GM12878 (cell line): ENCODE measurements around the gene ITM2C. TPM values are rescaled to one million over a fixed set of nuclear protein-coding genes. Genes with fewer than 3 reads are reported as not detected.

Source experiments
- CBFB ChIP-seq: IDR thresholded peaks from 2 replicates; pipeline ENCODE4 v1.6.1; 2016; ENCODE audit warnings: antibody characterized with exemption, low read depth
- CHD2 ChIP-seq: IDR thresholded peaks from 2 replicates; pipeline ENCODE4 v1.6.1; 2011; ENCODE audit warnings: low read depth, low read length, improper control_type of control experiment, borderline replicate concordance
- ETV6 ChIP-seq, 2 experiments: fragments of 450-650 bp in 1 of 2; IDR thresholded peaks in 1 of 2; conservative IDR thresholded peaks in 1 of 2; 2 replicates each; pipeline ENCODE4 v1.6.1; 2014; ENCODE audit warnings: antibody characterized with exemption in 1 of 2, borderline replicate concordance in 1 of 2, low read depth in 1 of 2, mild to moderate bottlenecking in 1 of 2, moderate library complexity in 1 of 2
- GABPA ChIP-seq: IDR thresholded peaks from 2 replicates; pipeline ENCODE4 v1.6.1; 2014; ENCODE audit warnings: antibody characterized with exemption, low read depth, mild to moderate bottlenecking, inconsistent platforms
- IRF4 ChIP-seq: IDR thresholded peaks from 2 replicates; pipeline ENCODE4 v1.6.1; 2011; ENCODE audit warnings: low read depth, low read length
- JUND ChIP-seq: IDR thresholded peaks from 2 replicates; pipeline ENCODE4 v1.6.1; 2012; ENCODE audit warnings: low read depth, mild to moderate bottlenecking, low read length, improper control_type of control experiment, moderate library complexity
- LARP7 ChIP-seq: fragments of 450-650 bp; IDR thresholded peaks from 2 replicates; pipeline ENCODE4 v1.6.1; 2017; ENCODE audit warnings: mild to moderate bottlenecking
- MEF2B ChIP-seq: fragments of 450-650 bp; IDR thresholded peaks from 2 replicates; pipeline ENCODE4 v1.6.1; 2018; ENCODE audit warnings: mild to moderate bottlenecking, moderate library complexity; ENCODE audit not compliant: partially characterized antibody, poor library complexity, severe bottlenecking
- NBN ChIP-seq: fragments of 450-650 bp; IDR thresholded peaks from 2 replicates; pipeline ENCODE4 v1.6.1; 2016
- NR2F1 ChIP-seq: fragments of 450-650 bp; conservative IDR thresholded peaks from 2 replicates; pipeline ENCODE4 v1.6.1; 2017; ENCODE audit warnings: mild to moderate bottlenecking
- PAX8 ChIP-seq: fragments of 450-650 bp; IDR thresholded peaks from 2 replicates; pipeline ENCODE4 v1.6.1; 2017; ENCODE audit warnings: mild to moderate bottlenecking, moderate library complexity
- POLR2A ChIP-seq: IDR thresholded peaks from 2 replicates; pipeline ENCODE4 v1.6.1; 2011; ENCODE audit warnings: low read depth, mild to moderate bottlenecking, low read length
- POLR2AphosphoS5 ChIP-seq: IDR thresholded peaks from 2 replicates; pipeline ENCODE4 v1.6.1; 2011; ENCODE audit warnings: mild to moderate bottlenecking, low read length, inconsistent platforms
- SIX5 ChIP-seq: IDR thresholded peaks from 2 replicates; pipeline ENCODE4 v1.6.1; 2011; ENCODE audit warnings: mild to moderate bottlenecking, low read depth, low read length, moderate library complexity; ENCODE audit not compliant: severe bottlenecking
- SREBF1 ChIP-seq: IDR thresholded peaks from 2 replicates; pipeline ENCODE4 v1.6.1; 2012; ENCODE audit warnings: mild to moderate bottlenecking, low read length
- ZNF384 ChIP-seq: IDR thresholded peaks from 2 replicates; pipeline ENCODE4 v1.6.1; 2012; ENCODE audit warnings: low read depth, mild to moderate bottlenecking, low read length, improper control_type of control experiment, borderline replicate concordance
- ZNF622 ChIP-seq: fragments of 450-650 bp; IDR thresholded peaks from 2 replicates; pipeline ENCODE4 v1.6.1; 2017; ENCODE audit warnings: mild to moderate bottlenecking, inconsistent platforms
- polyA plus RNA-seq, 11 experiments: library from polyadenylated mRNA; depleted of rRNA in 4 of 11; unstranded in 6 of 11; stranded (reverse) in 5 of 11; fragments of >200 nt; fragmentation: Nextera tagmentation in 4 of 11; fragmentation: Illumina TruSeq in 1 of 11; extraction: Ambion mirVana in 4 of 11; extraction: Trizol in 1 of 11; gene quantifications; 1 replicate in 1 of 11; 2 replicates in 10 of 11; pipeline versions ENCODE4 v1.2.1 to v1.2.3, GENCODE V29; 2011 to 2016; ENCODE audit warnings: inconsistent platforms in 2 of 11, missing spikeins in 2 of 11, low read depth in 1 of 11
- total RNA-seq, 4 experiments: library from RNA; depleted of rRNA in 3 of 4; stranded (reverse); fragments of >200 nt in 3 of 4; fragmentation: Illumina TruSeq in 1 of 4; extraction: Trizol in 1 of 4; gene quantifications; 2 replicates each; pipeline versions ENCODE4 v1.2.1 to v1.2.3, GENCODE V29; 2013 to 2021
- TF ChIP-seq, protein P1 (sequence below): fragments of 450-650 bp; formaldehyde crosslinking; IDR thresholded peaks from 2 replicates; pipeline ENCODE4 v1.4.0; 2020; ENCODE audit warnings: mild to moderate bottlenecking, moderate library complexity
- TF ChIP-seq, protein P2 (sequence below): IDR thresholded peaks from 2 replicates; pipeline ENCODE4 v1.6.1; 2011; ENCODE audit warnings: low read depth, mild to moderate bottlenecking, low read length, moderate library complexity, borderline replicate concordance; ENCODE audit errors: extremely low read depth
- TF ChIP-seq, protein P3 (sequence below): IDR thresholded peaks from 2 replicates; pipeline ENCODE4 v1.6.1; 2012; ENCODE audit warnings: low read depth, low read length, improper control_type of control experiment
- TF ChIP-seq, protein P4 (sequence below): fragments of 450-650 bp; IDR thresholded peaks from 2 replicates; pipeline ENCODE4 v1.6.1; 2017; ENCODE audit warnings: mild to moderate bottlenecking, moderate library complexity
- TF ChIP-seq, protein P5 (sequence below): IDR thresholded peaks from 2 replicates; pipeline ENCODE4 v1.6.1; 2012; ENCODE audit warnings: low read depth, low read length, improper control_type of control experiment

Gene ITM2C
- total and polyA plus RNA-seq, 10 of the 15 experiments (the other 5 are each of a cell fraction or from before 2014, with no cell fraction given) = 5.4 to 195 (median 149) TPM

DNA sequence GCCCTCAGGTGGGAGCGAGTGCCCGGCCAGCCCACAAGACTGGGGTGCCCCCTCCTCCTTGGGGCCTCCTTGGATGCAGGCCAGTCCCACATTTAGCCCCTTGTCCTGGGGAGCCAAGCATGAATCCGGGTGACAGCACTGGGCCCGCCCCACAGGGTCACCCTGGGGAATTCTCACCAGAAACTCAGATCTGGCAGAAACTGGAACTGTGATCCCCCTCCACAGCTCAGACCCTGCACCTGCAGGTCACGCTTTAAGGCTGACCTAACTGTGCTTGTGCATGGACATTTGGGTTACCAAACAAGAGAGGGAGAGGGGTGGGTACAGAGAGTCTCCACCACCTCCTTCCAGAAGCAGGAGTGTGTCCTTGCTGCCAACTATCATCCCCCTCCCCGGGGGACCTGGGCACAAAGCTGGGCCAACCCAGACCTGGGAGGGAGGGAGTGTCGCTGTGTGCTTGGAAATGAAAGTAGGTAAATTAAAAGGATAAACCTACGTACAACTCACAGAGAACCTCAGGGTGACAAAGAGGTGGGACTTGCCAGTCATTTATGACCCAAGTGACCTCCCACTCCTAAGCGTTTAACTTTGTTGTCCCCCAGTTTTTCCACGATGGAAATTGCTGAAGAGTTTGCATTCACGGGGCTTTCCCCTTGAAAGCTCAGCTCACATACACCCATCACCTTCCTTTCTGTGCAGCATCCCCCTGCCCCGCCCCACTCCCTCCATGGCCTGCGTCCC, 9.1 kb downstream of the ITM2C start (continued):
- TF ChIP-seq, protein P1, sequence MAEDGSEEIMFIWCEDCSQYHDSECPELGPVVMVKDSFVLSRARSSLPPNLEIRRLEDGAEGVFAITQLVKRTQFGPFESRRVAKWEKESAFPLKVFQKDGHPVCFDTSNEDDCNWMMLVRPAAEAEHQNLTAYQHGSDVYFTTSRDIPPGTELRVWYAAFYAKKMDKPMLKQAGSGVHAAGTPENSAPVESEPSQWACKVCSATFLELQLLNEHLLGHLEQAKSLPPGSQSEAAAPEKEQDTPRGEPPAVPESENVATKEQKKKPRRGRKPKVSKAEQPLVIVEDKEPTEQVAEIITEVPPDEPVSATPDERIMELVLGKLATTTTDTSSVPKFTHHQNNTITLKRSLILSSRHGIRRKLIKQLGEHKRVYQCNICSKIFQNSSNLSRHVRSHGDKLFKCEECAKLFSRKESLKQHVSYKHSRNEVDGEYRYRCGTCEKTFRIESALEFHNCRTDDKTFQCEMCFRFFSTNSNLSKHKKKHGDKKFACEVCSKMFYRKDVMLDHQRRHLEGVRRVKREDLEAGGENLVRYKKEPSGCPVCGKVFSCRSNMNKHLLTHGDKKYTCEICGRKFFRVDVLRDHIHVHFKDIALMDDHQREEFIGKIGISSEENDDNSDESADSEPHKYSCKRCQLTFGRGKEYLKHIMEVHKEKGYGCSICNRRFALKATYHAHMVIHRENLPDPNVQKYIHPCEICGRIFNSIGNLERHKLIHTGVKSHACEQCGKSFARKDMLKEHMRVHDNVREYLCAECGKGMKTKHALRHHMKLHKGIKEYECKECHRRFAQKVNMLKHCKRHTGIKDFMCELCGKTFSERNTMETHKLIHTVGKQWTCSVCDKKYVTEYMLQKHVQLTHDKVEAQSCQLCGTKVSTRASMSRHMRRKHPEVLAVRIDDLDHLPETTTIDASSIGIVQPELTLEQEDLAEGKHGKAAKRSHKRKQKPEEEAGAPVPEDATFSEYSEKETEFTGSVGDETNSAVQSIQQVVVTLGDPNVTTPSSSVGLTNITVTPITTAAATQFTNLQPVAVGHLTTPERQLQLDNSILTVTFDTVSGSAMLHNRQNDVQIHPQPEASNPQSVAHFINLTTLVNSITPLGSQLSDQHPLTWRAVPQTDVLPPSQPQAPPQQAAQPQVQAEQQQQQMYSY = no peak
- no peak for TF ChIP-seq SIX5
- TF ChIP-seq, protein P2, sequence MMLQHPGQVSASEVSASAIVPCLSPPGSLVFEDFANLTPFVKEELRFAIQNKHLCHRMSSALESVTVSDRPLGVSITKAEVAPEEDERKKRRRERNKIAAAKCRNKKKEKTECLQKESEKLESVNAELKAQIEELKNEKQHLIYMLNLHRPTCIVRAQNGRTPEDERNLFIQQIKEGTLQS = no peak
- no peak for TF ChIP-seq PAX8
- TF ChIP-seq, protein P3, sequence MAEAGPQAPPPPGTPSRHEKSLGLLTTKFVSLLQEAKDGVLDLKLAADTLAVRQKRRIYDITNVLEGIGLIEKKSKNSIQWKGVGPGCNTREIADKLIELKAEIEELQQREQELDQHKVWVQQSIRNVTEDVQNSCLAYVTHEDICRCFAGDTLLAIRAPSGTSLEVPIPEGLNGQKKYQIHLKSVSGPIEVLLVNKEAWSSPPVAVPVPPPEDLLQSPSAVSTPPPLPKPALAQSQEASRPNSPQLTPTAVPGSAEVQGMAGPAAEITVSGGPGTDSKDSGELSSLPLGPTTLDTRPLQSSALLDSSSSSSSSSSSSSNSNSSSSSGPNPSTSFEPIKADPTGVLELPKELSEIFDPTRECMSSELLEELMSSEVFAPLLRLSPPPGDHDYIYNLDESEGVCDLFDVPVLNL = no peak
- TF ChIP-seq, protein P4, sequence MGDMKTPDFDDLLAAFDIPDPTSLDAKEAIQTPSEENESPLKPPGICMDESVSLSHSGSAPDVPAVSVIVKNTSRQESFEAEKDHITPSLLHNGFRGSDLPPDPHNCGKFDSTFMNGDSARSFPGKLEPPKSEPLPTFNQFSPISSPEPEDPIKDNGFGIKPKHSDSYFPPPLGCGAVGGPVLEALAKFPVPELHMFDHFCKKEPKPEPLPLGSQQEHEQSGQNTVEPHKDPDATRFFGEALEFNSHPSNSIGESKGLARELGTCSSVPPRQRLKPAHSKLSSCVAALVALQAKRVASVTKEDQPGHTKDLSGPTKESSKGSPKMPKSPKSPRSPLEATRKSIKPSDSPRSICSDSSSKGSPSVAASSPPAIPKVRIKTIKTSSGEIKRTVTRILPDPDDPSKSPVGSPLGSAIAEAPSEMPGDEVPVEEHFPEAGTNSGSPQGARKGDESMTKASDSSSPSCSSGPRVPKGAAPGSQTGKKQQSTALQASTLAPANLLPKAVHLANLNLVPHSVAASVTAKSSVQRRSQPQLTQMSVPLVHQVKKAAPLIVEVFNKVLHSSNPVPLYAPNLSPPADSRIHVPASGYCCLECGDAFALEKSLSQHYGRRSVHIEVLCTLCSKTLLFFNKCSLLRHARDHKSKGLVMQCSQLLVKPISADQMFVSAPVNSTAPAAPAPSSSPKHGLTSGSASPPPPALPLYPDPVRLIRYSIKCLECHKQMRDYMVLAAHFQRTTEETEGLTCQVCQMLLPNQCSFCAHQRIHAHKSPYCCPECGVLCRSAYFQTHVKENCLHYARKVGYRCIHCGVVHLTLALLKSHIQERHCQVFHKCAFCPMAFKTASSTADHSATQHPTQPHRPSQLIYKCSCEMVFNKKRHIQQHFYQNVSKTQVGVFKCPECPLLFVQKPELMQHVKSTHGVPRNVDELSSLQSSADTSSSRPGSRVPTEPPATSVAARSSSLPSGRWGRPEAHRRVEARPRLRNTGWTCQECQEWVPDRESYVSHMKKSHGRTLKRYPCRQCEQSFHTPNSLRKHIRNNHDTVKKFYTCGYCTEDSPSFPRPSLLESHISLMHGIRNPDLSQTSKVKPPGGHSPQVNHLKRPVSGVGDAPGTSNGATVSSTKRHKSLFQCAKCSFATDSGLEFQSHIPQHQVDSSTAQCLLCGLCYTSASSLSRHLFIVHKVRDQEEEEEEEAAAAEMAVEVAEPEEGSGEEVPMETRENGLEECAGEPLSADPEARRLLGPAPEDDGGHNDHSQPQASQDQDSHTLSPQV = no peak
- TF ChIP-seq CBFB = no peak
- TF ChIP-seq ZNF622 = no peak
- no peak for TF ChIP-seq NBN
- TF ChIP-seq, protein P5, sequence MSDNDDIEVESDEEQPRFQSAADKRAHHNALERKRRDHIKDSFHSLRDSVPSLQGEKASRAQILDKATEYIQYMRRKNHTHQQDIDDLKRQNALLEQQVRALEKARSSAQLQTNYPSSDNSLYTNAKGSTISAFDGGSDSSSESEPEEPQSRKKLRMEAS = no peak
- peak in 1 of 2 experiments; percentile 37; a peak in 2 of 4 replicates for TF ChIP-seq ETV6 (conservative IDR thresholded peaks at IDR 0.05 in 1 of 2, IDR thresholded peaks at IDR 0.05 in 1 of 2; ENCODE audit: borderline replicate concordance in 1 of 2, low read depth in 1 of 2)
- no peak for TF ChIP-seq CHD2
- TF ChIP-seq GABPA = no peak
- no peak; the same call in 1 of the 2 replicates for TF ChIP-seq LARP7
- TF ChIP-seq ZNF384 = no peak
- TF ChIP-seq SREBF1 = no peak
- no peak for TF ChIP-seq JUND
- no peak for TF ChIP-seq POLR2AphosphoS5
- TF ChIP-seq POLR2A = no peak
- TF ChIP-seq IRF4 = no peak
- TF ChIP-seq NR2F1 = peak; percentile 74; the same call in 1 of the 2 replicates
- peak; percentile 89 for TF ChIP-seq MEF2B
